Memory B cell (primary cell): ENCODE data around the gene AGT.
"Not testable (repeated sequence)": the region's sequence is repeated elsewhere in the genome, so short reads cannot be mapped to it uniquely, and the experiment has no call there.

Experiments
- ATAC-seq: fragments of 150-1000 bp; cut with Tn5 transposase; 2 replicates; pipeline ENCODE4 v1.10.0; 2021; ENCODE audit warnings: low read depth, mild to moderate bottlenecking, moderate library complexity
- DNase-seq, 2 donors: peaks; one replicate each; pipeline ENCODE4 v3.0.0; 2022; ENCODE audit warnings: low spot score in 2 of 2
- H3K27ac Mint-ChIP-seq: one replicate; pipeline ENCODE4 v1.8.0; 2022; ENCODE audit warnings: mild to moderate bottlenecking, moderate library complexity, mixed read lengths
- H3K27me3 Mint-ChIP-seq: one replicate; pipeline ENCODE4 v1.8.0; 2022; ENCODE audit warnings: mixed read lengths
- H3K36me3 Mint-ChIP-seq: one replicate; pipeline ENCODE4 v1.8.0; 2022; ENCODE audit warnings: mild to moderate bottlenecking, mixed read lengths
- H3K4me1 Mint-ChIP-seq: one replicate; pipeline ENCODE4 v1.8.0; 2022; ENCODE audit warnings: mixed read lengths
- H3K4me3 Mint-ChIP-seq: one replicate; pipeline ENCODE4 v1.8.0; 2022; ENCODE audit warnings: mild to moderate bottlenecking, moderate library complexity, mixed read lengths
- H3K9me3 Mint-ChIP-seq: one replicate; pipeline ENCODE4 v1.8.0; 2022; ENCODE audit warnings: mixed read lengths

AGT gene

GRCh38 chr1:230707732-230708630, 5.9 kb downstream of the AGT start:
- Mint-ChIP-seq H3K9me3 (peaks cover 3% of the 10 kb centered on the region), H3K4me1 (no peaks in the 10 kb centered on the region), H3K27me3 (peaks cover 14% of the 10 kb centered on the region), H3K27ac (no peak overlapping the region), H3K36me3 (no peaks in the 10 kb centered on the region), H3K4me3 (no peak overlapping the region)
- ATAC-seq (no peak), DNase-seq (no peak)

DNA sequence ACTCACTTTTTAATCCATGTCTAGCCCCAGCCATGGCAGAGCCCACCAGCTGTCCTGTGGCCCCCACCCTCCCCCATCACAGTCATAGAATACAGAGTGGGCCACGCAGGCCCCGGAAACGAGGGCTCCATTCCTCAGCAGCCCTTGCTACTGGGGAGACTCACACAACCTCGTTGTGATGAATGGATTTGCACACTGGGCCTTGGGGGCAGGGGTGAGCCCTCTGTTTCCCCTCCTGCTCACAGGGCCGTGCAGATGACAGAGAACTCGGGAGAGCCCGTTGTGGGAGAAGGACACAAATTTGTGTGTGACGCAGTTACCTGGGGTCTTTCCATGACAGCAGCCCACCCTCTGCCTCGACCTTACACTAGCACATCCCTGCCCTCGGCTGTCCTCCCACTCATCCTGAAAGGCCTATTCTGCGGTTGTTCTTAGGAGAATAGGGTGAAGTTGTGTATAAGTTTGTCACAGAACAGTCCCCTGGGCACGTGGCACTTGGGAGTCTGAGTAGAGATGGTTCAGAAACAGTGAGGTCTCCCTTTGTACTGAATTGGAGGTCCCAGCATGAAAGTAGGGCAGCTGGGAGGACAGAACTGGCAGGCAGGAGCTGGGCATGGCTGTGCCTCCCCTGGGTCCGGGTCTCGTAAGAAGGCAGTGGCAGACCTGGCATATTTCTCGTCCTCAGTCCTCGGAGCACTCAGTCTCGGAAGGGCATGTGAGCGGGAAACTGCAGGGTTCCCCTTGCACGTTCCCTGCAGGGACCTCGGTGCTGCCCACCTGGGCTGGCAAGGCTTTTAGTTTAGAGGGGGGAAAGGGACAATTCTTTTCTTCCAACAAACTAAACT, 6.8 kb downstream of the AGT start:
- H3K4me3 Mint-ChIP-seq: no peak overlapping the region
- peaks cover 11% of the 10 kb centered on the region for H3K27me3 Mint-ChIP-seq
- peaks cover 3% of the 10 kb centered on the region for H3K9me3 Mint-ChIP-seq
- no peaks in the 10 kb centered on the region for H3K4me1 Mint-ChIP-seq
- no peaks in the 10 kb centered on the region for H3K36me3 Mint-ChIP-seq
- ATAC-seq: no peak
- H3K27ac Mint-ChIP-seq: no peak overlapping the region
- DNase-seq: no peak

GRCh38 chr1:230706020-230706699, 7.8 kb downstream of the AGT start:
- Mint-ChIP-seq H3K36me3 (no peaks in the 10 kb centered on the region), H3K4me3 (no peak overlapping the region), H3K9me3 (peaks cover 3% of the 10 kb centered on the region), H3K27me3 (peaks cover 11% of the 10 kb centered on the region), H3K27ac (no peak overlapping the region), H3K4me1 (no peaks in the 10 kb centered on the region)
- ATAC-seq: no peak
- no peak for DNase-seq

- Mint-ChIP-seq H3K4me3 (no peak overlapping the region), H3K27ac (no peak overlapping the region), H3K36me3 (no peaks in the 10 kb centered on the region), H3K27me3 (peaks cover 10% of the 10 kb centered on the region), H3K4me1 (no peaks in the 10 kb centered on the region), H3K9me3 (peaks cover 3% of the 10 kb centered on the region)
- DNase-seq: no peak
- ATAC-seq: no peak
These were observed 8.5 kb downstream of the AGT start for GRCh38 chr1:230705289-230706019.

GRCh38 chr1:230704830-230705229, 9.1 kb downstream of the AGT start:
- no peak for DNase-seq
- ATAC-seq: no peak
- Mint-ChIP-seq H3K9me3 (peaks cover 3% of the 10 kb centered on the region), H3K4me3 (no peak overlapping the region), H3K4me1 (no peaks in the 10 kb centered on the region), H3K36me3 (no peaks in the 10 kb centered on the region), H3K27me3 (peaks cover 10% of the 10 kb centered on the region), H3K27ac (no peak overlapping the region)

- Mint-ChIP-seq H3K27me3 (peaks cover 8% of the 10 kb centered on the region), H3K36me3 (no peaks in the 10 kb centered on the region), H3K4me3 (no peak overlapping the region), H3K9me3 (peaks cover 3% of the 10 kb centered on the region), H3K4me1 (no peaks in the 10 kb centered on the region), H3K27ac (no peak overlapping the region)
- no peak for ATAC-seq
- DNase-seq: no peak
These were observed 10.1 kb downstream of the AGT start for GRCh38 chr1:230703679-230704385.

- DNase-seq: no peak
- Mint-ChIP-seq H3K4me1 (no peaks in the 10 kb centered on the region), H3K27ac (no peak overlapping the region), H3K9me3 (peaks cover 3% of the 10 kb centered on the region), H3K4me3 (no peak overlapping the region), H3K36me3 (no peaks in the 10 kb centered on the region), H3K27me3 (peaks cover 3% of the 10 kb centered on the region)
- ATAC-seq: no peak
These were observed 10.8 kb downstream of the AGT start for GRCh38 chr1:230702934-230703678.

DNA sequence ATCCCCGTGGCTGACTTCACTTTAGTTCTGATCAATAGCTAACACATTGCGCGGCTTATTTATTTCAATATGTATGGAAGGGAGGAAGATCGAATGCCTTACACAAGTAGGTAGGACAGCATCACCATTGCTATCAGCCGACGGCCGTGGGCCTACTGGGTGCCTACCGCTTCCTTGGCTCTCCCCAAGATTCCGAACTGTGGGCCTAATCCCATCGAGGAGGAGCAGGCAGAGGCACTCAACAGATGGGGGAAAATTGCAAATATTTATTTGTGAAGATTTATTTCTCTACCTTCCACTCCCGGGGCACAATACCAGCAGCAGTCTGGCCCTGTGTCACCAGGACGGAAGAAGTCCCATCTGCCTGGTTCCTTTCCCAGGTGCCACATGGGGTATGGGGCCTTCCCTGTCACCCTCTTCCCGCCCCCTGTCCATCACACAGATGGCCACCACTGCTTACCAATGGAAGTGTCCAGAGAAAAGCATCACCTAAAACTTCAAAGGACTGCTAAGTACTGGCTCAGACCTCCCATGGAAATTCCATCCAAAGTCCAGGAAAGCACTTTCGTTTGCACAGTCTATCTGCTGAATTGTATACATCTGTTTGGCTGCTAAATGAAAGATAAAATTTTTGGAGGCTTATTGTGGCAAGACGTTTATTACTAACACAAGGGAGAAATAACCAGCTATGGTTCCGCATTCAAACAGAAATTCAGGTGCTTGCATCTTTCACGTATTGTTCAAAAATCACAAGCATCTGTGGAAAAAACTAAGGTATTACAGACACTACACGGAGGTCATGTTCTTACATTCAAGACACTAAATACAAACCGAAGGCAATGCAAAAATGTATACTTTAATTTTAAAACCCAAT, 11.8 kb downstream of the AGT start:
- H3K27me3 Mint-ChIP-seq: peaks cover 3% of the 10 kb centered on the region
- no peak for DNase-seq

GRCh38 chr1:230701434-230701833, 12.5 kb downstream of the AGT start:
- Mint-ChIP-seq H3K9me3 (peaks cover 3% of the 10 kb centered on the region), H3K27me3 (peaks cover 3% of the 10 kb centered on the region), H3K4me3 (no peak overlapping the region), H3K27ac (no peak overlapping the region), H3K4me1 (no peaks in the 10 kb centered on the region), H3K36me3 (no peaks in the 10 kb centered on the region)
- no peak for DNase-seq
- ATAC-seq: no peak

More for the DNA sequence above, 11.8 kb downstream of the AGT start:
- Mint-ChIP-seq H3K9me3 (peaks cover 3% of the 10 kb centered on the region), H3K36me3 (no peaks in the 10 kb centered on the region), H3K4me1 (no peaks in the 10 kb centered on the region), H3K4me3 (no peak overlapping the region), H3K27ac (no peak overlapping the region)
- ATAC-seq: no peak

DNA sequence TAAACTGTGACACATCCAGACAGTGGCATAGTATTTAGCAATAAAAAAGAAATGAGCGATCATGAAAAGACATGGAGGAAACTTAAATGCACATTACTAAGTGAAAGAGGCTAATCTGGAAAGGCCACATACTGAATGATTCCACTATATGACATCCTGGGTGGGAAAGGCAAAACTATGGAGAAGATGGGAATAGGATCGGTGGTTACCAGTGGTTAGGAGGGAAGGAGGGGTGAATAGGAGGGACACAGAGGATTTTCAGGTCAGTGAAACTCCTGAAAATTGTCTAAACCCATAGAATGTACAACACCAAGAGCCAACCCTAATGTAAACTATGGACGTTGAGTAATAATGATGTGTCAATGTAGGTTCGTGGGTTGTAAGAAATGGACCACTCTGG, 13.8 kb downstream of the AGT start:
- peaks cover 3% of the 10 kb centered on the region for H3K27me3 Mint-ChIP-seq
- ATAC-seq: no peak
- no peaks in the 10 kb centered on the region for H3K36me3 Mint-ChIP-seq
- no peaks in the 10 kb centered on the region for H3K4me1 Mint-ChIP-seq
- H3K4me3 Mint-ChIP-seq: no peak overlapping the region
- DNase-seq: no peak
- H3K27ac Mint-ChIP-seq: no peak overlapping the region
- peaks cover 3% of the 10 kb centered on the region for H3K9me3 Mint-ChIP-seq

GRCh38 chr1:230699716-230700115, 14.2 kb downstream of the AGT start:
- no peak for ATAC-seq
- Mint-ChIP-seq H3K9me3 (peaks cover under 1% of the 10 kb centered on the region), H3K4me1 (no peaks in the 10 kb centered on the region), H3K27ac (no peak overlapping the region), H3K4me3 (no peak overlapping the region), H3K27me3 (peaks cover under 1% of the 10 kb centered on the region), H3K36me3 (no peaks in the 10 kb centered on the region)
- no peak for DNase-seq

DNA sequence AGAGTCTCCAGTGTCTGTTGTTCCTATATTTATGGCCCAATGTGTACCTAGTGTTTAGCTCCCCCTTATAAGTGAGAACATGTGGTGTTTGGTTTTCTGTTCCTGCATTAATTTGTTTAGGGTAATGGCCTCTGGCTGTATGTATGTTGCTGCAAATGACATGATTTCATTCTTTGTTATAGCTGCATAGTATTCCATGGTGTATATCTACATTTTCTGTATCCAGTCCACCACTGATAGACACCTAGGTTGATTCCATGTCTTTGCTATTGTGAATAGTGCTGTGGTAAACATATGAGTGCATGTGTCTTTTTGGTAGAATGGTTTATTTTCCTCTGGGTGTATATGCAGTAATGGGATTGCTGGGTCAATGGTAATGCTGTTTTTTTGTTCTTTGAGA, 15.0 kb downstream of the AGT start:
- not testable (repeated sequence) for H3K9me3 Mint-ChIP-seq

More for the DNA sequence above, 15.0 kb downstream of the AGT start:
- not testable (repeated sequence) for H3K4me3 Mint-ChIP-seq, H3K27me3 Mint-ChIP-seq, H3K4me1 Mint-ChIP-seq, ATAC-seq, H3K27ac Mint-ChIP-seq, DNase-seq, H3K36me3 Mint-ChIP-seq
